C4-2B (cell line): ENCODE results near the gene CNTNAP1.

ENCODE experiments used
- H3K27ac ChIP-seq: fragments of 450-650 bp; 2 replicates; pipeline ENCODE4 v1.5.1; 2017
- ZFX ChIP-seq: fragments of 450-650 bp; IDR thresholded peaks from 2 replicates; pipeline ENCODE4 v1.6.1; 2017
- TF ChIP-seq, protein P1 (sequence below): fragments of 450-650 bp; conservative IDR thresholded peaks from 2 replicates; pipeline ENCODE4 v1.5.1; 2017; ENCODE audit warnings: mild to moderate bottlenecking

Gene CNTNAP1

DNA sequence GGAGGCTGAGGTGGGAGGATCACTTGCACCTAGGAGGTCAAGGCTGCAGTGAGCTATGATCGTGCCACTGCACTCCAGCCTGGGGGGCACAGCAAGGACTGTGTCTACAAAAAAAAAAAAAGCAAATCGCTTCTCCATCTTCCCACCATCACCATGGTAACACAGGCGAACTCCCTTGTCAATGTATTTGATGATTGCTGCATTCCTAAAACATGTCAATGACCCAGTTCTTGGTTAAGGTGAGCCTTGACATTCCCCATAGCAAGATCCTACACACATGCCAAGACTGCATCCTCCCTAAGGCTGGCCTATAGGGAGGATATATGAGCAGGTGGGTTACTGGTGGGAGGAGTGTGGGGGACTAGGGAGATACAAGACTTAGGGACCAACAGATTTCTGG is 12.2 kb downstream of the CNTNAP1 start:
- no peak overlapping the region for H3K27ac ChIP-seq
- TF ChIP-seq ZFX = no peak
- TF ChIP-seq, protein P1, sequence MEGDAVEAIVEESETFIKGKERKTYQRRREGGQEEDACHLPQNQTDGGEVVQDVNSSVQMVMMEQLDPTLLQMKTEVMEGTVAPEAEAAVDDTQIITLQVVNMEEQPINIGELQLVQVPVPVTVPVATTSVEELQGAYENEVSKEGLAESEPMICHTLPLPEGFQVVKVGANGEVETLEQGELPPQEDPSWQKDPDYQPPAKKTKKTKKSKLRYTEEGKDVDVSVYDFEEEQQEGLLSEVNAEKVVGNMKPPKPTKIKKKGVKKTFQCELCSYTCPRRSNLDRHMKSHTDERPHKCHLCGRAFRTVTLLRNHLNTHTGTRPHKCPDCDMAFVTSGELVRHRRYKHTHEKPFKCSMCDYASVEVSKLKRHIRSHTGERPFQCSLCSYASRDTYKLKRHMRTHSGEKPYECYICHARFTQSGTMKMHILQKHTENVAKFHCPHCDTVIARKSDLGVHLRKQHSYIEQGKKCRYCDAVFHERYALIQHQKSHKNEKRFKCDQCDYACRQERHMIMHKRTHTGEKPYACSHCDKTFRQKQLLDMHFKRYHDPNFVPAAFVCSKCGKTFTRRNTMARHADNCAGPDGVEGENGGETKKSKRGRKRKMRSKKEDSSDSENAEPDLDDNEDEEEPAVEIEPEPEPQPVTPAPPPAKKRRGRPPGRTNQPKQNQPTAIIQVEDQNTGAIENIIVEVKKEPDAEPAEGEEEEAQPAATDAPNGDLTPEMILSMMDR = no peak

DNA sequence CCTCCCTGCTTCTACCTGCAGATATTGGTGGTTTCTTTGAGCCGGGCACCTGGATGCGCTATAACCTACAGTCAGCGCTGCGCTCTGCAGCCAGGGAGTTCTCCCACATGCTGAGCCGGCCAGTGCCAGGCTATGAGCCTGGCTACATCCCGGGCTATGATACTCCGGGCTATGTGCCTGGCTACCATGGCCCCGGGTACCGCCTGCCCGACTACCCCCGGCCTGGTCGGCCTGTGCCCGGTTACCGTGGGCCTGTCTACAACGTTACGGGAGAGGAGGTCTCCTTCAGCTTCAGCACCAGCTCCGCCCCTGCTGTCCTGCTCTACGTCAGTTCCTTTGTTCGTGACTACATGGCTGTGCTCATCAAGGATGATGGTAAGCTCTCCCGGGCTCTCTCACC is 13.2 kb downstream of the CNTNAP1 start:
- H3K27ac ChIP-seq = no peak overlapping the region
- TF ChIP-seq, protein P1 = no peak
- no peak for TF ChIP-seq ZFX

DNA sequence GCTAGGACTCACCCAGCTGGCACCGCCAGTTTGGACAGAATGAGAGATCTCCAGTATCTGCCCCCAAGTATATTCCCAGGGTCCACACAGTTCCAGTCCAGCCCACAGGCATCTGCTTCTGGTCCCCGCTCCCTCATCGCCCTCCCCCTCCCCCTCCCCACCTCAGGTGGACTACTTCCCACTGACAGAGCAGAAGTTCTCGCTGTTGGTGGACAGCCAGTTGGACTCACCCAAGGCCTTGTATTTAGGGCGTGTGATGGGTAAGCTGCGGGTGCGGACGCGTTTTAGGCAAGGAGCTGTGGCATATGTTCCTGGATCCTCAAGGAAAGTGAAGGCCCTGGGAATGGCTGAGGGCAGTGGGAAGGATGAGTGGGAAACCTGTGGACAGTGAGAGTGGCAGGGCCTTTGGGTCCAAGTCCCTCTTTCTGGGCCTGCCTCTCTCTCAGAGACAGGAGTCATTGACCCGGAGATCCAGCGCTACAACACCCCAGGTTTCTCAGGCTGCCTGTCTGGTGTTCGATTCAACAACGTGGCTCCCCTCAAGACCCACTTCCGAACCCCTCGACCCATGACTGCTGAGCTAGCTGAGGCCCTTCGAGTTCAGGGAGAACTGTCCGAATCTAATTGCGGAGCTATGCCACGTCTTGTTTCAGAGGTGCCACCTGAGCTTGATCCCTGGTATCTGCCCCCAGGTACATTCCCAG is 14.9 kb downstream of the CNTNAP1 start:
- TF ChIP-seq ZFX = no peak
- TF ChIP-seq, protein P1 = no peak

DNA sequence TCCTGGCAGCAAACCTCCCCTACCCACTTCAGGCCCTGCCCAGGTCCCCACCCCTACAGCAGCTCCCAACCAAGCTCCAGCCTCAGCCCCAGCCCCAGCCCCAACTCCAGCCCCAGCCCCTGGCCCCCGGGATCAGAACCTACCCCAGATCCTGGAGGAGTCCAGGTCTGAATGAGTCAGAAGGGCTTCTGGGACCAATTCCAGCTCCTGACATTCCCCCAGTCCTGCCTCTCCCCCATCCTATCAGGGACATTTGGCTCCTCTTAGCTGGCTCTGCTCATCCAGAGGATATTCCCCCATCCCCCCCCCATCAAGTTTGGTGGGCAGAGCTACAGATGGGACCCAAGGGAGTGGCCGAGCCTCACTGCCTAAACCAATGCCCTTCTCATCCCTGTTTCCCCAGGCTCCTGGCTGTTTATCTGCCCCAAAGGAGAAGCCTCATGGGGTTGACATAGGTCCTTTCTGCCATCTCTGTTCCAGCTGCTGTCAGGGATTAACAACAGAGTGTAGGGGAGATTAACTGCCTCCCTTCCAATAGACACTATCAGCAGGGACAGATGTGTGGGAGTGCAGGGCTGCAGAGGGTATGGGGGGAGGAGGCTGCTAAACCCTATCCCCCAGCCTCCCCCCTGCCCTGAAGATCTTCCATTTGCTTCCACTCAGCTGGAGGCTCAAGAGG is 16.5 kb downstream of the CNTNAP1 start:
- H3K27ac ChIP-seq = no peak overlapping the region
- TF ChIP-seq, protein P1 = no peak
- TF ChIP-seq ZFX = no peak

More for the DNA sequence above, 14.9 kb downstream of the CNTNAP1 start:
- H3K27ac ChIP-seq = no peak overlapping the region

DNA sequence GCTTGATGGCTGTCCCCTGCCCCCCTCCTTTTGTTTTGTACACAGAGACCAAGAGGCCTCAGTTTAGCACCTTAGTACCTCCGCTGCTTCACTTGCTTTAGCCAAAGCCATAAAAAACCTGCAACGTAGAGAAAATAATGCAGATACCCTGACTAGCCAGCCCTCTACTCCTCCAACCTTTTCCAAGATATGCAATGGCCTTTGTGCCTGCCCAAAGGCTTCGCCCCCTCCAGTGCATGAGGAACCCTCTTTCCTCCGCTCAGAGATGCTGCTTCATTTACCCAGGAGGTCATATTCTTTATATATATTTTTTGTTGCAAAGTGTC is 17.0 kb downstream of the CNTNAP1 start:
- TF ChIP-seq ZFX = no peak
- TF ChIP-seq, protein P1 = no peak
- no peak overlapping the region for H3K27ac ChIP-seq

DNA sequence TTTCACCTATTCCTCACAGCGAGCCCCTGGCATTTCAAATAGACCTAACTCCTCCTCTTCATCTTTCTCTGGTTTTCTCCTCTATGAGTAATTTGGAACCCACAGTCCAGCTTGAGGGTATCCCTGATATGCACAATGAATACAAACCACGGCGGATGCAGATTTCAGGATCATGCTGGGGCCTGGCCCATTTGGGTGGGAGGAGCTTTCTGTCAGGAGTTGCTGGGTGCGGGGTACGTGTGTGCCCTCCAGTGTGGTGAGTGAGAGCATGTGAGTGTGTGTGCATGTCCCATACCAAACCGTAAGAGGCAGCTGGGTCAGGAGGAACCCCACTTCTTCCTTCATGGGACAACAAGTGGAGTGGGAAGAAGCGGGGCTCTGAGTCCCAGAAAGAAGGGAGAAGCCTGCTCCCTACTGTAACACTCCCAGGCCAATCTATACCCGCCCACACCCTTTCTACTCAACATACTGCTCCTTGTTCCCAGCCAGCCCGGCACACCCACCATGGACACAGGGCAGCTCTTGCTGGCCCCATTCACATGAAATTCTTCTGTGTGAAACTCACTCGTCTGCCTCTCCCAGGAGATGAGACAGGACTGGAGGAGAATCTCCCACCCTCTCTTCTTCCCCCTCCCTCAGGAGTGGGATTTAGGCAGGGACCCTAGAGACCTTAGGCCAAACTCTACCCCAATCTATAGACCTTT is 18.4 kb downstream of the CNTNAP1 start:
- no peak overlapping the region for H3K27ac ChIP-seq
- TF ChIP-seq, protein P1 = no peak
- TF ChIP-seq ZFX = no peak

DNA sequence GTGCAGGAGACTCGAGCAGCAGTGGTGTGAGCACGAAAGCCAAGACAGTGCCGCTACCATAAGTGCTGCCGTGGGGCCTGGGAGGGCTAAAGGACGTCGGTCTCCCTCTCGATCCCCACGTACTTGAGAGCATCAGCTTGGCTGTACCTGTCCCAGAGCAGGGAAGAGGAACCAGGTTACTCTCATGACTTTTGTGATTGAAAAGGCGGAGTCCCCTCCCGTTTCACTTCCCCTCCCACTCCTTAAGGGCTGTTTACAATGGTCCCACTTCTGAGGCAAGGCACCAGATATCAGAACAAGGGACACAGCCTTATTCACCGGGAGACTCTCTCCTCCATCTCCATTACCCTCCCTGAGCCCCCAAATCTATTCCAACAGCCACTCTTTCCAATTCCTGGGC is 20.1 kb downstream of the CNTNAP1 start:
- no peak overlapping the region for H3K27ac ChIP-seq
- TF ChIP-seq ZFX = no peak
- TF ChIP-seq, protein P1 = no peak
